COLO668 (cell line): ENCODE measurements around the gene BAHD1.

Experiments
- DNase-seq: peaks from one replicate; lab custom pipeline; 2025; ENCODE audit not compliant: unreplicated experiment; lab: John Stamatoyannopoulos, UW

BAHD1 gene

DNA sequence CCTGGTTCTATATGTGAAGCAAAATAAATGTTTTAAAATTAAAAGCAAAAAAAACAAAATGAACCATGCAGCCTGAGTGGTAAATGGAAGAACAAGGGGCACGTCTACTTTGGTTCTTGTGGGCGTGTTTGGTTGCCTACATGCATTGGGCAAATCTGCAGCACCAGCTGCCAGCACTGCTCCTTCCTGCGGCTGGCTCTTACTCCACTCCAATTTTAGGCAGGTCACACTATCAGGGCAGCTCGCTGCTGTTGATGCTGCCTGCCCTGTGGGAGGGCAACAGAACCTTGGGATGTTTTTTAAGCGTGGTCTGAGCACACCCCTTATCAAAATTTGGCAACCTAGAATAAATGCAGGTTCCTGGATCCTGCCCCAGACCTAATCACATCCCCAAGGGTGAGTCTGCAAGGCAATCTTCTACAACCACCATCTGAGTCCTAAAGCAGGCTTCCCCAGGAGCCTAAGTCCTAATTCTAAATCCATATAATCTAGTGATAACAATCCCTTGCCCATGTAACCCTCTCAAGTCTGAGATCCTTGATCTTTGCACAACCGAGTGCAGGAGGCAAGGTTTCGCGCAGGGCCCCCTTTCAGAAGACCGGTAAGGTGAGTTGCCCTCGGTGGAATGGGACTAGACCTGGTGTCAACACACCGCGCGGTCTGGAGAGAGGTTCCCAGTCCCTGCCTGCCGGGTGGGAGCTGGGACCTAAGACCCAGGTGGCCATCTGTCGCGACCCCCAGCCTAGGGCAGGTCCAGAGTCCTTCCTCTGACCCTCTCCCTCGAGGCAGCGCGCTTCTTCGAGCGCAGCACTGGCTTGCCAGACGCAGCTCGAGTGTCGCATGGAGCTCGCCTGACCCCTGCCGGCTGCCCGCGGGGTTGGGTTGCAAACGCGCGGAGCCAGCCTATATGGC lies 19.3 kb upstream of the BAHD1 start:
- DNase-seq = peak; percentile 70

DNA sequence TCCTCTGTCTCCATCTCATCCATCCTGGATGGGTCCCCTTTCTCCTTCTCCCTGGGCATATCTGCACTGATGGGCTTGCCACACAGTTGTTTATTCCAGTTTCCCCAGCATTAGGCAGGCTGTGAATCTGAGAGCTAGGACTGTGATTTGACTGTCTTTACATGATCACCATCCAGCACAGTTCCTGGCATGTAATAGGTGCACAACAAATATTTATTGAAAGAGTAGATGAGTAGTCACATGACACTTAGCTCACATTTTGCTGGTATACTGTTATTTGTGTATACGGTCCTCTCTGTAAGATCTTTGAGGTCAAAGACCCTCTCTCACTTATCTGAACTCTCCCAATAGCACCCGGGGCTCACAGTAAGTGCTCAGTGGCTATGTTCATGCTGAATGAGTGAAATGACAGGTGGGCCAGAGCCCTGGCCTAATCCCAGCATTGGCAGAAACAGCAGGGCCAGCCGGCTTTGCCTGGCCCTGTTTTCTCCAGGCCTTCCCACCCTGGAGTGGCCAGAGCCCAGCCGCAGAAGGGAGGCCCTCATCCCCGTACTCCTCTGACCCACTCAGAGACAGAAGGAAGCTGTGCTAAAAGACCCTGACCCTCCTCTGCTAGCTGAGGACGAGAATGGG lies 16.2 kb upstream of the BAHD1 start:
- no peak for DNase-seq

DNA sequence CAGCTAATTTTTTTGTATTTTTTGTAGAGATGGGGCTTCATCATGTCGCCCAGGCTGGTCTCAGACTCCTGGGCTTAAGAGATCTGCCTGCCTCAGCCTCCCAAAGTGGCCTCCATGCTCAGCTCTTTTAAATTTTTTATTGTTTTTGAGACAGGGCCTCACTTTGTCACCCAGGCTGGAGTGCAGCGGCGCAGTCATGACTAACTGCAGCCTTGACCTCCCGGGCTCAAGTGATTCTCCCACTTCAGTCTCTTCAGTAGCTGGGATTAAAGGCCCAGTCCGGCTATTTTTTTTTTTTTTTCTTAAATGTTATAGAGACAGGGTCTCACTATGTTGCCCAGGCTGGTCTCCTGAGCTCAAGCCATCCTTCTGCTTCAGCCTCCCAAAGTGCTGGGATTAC lies 15.1 kb upstream of the BAHD1 start:
- no peak for DNase-seq

DNA sequence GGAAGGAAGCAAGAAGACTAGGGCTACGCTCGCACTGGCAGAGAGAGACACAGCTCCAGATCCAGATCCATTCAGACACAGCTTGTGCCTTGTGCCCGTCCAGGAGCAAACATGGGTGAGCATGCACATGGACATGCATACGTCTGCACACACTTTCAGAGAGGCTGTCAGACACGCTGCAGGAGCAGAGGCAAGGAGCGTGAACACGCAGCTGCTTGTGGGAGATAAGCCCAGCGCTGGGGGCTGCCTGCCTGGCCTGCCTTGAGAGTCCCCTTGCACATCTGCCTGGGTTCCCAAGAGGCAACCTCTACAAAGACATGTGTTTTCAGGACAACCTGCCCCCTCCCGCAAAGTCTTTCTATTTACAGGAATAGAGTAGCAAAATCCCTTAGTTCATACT lies 13.6 kb upstream of the BAHD1 start:
- DNase-seq = no peak

DNA sequence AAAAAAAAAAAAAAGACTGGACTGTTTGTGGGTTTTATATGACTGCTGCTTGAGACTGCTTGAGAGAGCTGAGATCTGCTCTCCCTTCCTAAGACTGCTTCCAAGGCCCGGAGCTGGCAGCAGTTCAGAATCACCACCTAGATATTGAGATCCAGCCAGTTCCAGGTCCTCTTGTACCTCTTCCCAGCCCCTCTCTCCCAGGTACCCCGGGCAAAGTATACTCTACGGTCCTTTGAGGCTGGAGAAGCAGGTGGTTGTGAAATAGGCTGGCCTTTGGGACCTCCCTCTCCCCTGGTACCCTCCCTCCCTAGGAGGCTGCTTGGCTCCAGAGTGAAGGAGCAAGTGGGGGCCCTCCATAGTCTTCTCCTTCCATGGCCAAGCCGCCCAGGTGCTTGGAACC lies 12.6 kb upstream of the BAHD1 start:
- DNase-seq = no peak

DNA sequence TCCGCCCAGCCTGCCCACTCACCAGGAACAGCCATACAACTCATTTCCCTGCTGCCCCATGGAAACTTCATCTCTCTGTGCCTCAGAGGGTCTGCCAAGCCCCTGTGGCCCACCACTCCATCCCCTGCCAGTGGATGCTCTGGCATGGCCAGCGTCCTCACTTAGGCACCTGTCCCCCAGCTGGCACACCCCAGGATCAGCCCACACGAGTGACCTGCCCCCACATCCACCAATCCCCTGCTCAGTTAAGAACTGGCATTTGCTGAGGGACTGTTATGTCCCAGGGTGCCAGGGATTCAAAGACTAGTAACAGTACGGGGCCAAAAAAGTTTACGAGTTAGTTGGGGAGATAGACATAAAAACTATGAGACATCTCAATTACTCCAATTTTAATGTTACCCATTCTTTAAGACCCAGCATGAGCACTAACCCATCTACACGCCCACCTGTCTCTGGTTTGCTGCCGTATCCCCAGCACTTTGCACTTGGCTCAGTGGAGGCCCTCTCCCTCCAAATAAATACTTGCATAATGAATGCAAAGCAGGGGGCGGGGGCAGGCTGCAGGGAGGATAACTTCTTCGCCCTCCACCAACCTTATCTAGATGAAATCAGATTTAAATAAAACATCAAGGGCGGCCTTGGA lies 11.6 kb upstream of the BAHD1 start:
- DNase-seq = no peak

DNA sequence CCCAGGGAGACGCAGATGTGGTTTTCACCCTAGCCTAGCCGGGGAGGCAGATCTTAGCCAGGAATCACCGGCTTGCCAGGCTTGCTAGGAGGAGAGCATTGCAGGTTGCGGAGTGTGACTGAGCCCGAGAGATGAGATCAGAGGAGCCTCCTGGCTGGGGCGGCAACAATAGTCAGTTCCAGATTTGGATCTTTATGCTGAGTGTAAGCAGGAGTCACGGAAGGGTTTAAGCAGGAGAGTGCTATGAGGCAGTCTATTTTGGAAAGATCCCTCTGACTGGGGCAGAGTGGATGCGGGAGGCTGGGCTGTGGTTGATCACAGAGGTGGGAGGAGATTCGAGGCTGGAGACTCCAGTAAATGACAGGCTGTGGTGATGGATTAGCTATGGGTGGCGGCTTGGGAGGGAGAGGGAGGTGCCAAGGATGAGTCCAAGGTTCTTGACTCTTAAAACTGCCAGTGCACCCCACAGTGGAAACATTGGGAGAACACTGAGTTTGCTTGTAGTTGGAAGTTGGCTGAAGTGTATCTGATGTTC lies 10.4 kb upstream of the BAHD1 start:
- DNase-seq = no peak

DNA sequence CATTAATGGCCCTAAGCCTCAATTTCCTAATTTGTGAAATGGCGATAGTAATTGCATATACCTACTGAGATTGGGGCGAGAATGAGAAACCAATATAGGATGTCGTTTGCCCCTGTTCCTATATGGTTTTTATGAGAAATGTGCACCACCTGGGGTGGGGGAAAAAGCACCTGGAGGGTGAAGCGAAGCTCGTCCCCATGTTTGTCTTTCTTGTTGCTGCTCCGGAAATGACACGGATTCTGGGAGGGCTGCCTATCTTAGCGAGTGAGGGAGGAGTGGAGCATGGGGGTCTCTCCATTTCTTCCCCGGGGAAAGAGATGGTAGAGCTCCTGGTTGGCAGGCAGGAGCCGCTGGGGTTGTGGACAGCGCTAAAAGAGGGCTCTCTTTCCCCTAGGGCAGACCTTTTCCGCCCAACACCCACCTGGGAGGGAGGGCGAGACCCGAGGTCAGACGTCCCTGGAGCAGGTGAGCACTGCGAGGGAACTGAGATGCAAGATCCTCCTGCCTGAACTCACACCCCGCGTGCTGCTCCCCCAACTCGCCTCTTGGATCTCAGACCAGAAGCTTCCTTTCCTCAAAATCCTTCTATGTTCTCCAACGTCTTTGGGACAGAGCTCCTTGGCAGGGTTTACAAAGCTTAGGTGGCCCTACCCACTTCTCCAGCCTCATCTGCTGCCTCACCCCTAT lies 5.6 kb upstream of the BAHD1 start:
- no peak for DNase-seq

DNA sequence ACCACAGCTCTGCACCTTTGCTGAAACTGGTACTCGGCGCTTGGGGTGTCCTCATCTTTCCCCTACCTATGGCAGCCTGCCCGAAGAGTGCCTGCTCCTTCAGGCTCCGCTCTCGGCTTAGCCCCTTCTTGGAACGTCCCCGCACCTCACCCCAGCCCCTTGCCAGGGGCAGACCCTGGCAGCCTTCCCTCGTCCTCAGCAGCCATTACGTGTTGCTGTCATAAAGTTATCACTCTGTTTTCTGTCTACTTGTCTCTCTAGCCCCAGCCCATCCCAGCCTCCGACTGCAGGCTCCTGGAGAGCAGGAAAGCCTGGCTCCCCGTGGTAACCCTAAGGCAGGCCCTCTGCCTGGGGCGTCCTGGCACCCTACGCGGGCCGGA lies 5.1 kb upstream of the BAHD1 start:
- no peak for DNase-seq

DNA sequence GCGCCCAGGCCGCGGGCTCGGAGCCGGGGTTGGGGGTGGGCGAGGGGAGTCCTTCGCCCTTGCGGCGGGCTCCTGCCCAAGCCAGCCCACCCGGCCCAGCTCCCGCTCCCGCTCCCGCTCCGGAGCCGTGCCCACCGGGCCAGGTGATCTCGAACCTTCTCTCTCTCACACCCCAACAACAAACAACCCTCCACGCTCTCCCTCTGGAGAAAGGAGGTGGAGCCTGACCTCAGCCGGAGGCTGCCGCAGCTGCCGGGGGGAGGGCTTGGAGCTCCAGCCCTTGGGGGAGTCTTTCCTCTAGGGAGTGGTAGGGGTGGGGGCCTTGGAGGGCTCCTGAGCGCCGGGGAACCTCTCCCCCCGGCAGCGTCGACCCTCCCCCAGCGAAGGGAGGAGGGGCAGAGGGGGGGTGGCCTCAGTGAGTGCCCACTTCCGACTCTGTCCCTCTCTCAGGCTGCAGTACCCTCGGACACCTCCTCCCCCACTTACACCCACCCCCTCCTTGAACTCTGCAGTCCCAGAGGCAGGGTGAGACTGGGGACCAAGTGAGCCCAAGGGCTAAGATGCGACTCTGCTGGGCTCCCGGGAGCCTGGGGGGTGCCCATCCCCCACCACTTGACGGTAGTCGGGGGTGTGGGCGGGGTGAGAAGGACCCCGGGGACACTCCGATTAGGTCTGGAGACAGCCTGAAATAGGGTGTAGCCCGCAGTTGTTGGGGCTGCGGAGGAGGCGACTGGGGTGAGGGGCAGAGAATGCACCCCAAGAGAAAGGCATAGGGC lies 4.4 kb upstream of the BAHD1 start:
- peak; percentile 41 for DNase-seq

DNA sequence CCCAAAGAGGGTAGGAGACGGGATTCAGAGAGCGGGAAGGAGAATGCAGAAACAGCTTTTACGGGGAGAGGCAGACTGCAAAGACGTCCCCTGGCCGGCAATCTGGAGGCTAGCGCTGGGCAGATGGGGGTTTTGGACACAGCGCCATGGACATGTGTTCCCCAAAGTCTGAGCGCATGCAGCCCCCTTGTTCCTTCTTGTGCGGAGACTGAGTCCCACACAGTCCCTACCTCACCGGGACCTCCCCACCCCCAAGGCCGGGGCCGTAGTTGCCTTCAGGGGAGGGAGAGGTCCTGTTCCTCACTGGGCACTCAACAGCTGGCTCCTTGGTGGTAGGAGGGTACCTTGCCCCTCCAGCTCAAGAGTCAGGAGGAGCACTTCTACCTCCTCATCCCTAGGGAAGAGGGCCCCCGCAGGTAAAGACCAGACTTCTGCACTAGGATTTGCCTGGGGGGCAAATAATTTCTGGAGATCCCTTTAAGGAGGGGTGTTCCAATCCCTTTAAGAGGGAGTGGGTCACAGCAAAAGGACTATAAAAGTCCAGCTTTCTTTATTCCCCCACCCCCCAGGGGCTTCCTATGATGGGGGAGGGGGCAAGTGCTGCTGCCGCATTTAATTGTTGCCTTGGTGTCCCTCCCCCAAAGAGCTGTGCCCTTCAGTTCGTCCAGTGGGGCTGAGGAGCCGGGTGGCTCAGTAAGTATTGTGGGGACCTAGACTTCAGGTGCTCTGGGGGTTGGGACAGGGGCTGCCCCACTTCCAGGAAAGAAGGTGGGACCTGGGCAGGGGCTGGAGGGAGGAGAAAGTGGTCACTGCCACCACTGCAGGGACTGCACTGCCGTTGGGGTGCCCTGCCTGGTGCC lies 3.6 kb upstream of the BAHD1 start:
- no peak for DNase-seq

DNA sequence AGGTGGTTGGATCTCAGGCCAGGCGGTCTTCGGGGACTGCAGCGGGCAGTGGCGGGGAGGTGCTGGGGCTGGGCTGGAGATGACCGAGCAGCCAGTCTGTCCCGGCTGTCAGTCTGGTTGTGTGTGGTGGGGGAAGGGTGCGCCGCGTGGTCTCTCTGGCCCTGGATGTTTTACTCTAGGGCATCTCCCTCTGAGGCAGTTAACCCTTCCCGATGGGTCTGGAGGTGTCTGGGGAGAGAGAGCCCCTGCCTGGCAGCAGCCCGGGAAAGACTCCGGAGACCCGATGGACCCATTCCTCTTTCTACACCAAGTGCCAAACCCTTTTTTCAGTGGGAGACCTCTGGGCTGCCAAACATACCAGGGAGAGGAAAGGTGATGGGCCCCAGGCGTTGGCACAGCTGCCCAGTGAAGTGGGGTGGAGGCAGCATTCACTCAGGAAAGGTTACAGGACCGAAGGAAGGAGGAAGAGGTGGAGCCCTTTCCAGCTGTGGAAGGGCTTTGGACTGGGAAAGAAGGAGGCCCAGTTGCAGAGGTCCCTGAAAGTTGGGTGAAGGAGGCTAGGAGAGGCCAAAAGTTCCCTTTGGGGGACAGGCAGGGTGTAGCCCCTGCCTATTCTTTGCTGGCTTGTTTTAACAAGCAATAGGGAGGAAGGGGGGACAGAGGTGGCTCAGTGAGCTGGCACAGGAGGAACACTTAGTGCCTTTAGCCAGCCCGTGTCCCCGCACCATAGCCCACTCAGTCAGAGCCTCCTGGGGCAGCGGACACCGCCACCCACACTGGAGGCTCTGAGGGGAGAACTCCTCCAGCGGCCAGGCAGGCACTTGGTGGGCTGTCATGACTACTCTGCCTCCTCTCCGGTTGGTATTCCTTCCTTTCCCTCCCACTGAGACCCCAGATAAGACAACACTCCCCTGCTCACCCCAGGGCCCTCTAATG lies 2.7 kb upstream of the BAHD1 start:
- peak; percentile 36 for DNase-seq

DNA sequence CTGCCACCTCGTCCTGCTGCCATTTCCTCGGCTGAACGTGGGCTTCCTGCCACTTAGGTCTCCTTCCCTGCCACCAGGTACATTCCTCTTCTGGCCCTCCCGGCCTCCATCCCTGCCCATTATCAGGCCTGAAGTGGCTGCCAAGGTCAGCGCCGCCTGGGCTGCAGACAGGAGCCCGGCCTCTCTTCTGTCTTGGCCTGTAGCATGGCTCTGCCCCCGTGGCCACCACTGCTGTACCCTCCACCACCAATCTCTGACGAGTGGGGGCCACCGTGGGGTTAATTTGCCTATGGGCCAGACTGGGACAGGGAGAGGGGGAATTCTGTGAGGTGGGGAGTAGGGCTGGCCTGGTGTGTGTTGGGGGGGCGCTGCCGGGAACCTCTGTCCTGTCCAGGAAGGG lies 2.0 kb upstream of the BAHD1 start:
- DNase-seq = no peak

DNA sequence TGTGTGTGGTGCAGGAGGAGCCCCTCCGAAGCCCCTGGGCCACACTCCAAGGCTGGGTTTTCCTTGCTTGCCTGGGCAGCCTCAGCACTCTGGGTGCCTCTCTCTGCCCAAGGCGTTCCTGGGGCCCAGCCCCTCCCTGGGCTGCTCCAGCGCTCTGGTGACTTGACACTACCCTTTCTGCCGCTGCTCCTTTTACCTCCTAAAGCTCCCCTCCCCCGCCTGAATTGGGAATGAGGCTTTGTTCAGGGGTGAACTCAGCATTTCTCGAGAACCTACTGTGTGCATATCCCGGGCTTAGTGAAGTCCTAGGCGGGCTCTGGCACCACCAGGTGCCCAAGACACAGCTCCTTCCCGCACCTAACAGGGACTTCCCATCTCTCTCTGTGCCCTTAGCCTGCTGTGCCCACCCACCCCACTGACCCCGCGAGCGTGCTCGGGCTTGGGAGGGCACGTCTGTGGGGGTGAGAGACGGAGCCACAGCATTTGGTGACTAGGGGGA lies 1.2 kb upstream of the BAHD1 start:
- DNase-seq = peak; percentile 29

DNA sequence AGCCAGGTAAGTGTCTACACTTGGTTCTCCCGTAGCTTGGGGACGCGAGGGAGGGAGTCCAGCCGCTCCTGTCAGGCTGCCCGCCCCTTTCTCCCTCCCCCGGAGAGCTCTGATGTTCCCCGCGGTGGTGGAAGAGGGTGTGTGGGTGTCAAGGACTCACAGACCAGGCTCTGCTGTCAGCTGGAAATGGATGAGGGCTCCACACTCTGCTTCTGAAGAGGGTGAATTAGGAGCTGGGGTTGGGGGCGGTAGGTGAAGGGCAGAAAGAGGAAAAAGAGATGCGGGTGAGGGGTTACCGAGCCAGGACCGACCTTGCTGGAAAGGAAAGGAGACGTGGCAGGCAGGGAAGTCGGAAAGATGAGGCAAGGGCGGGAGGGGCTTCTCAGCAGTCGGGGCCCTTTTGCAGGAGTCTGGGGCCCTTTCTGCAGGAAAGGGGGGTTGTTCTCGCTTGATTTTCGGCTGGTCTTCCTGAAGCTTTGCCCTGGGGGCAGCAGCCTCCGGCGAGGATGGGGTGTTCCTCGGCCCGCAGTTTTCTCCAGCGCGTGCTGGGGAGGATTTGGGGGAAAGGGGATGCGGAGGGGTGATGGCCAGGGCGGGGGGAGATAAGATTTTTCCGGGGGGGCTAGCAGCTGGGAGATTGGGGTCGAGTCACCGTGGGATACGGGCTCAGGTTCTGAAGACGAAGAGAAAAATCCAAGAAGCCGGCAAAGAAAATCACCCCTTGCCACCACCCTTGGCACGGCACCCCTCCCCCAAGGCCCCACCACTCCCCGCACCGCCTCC lies 602 bp upstream of the BAHD1 start:
- DNase-seq = peak; percentile 53

DNA sequence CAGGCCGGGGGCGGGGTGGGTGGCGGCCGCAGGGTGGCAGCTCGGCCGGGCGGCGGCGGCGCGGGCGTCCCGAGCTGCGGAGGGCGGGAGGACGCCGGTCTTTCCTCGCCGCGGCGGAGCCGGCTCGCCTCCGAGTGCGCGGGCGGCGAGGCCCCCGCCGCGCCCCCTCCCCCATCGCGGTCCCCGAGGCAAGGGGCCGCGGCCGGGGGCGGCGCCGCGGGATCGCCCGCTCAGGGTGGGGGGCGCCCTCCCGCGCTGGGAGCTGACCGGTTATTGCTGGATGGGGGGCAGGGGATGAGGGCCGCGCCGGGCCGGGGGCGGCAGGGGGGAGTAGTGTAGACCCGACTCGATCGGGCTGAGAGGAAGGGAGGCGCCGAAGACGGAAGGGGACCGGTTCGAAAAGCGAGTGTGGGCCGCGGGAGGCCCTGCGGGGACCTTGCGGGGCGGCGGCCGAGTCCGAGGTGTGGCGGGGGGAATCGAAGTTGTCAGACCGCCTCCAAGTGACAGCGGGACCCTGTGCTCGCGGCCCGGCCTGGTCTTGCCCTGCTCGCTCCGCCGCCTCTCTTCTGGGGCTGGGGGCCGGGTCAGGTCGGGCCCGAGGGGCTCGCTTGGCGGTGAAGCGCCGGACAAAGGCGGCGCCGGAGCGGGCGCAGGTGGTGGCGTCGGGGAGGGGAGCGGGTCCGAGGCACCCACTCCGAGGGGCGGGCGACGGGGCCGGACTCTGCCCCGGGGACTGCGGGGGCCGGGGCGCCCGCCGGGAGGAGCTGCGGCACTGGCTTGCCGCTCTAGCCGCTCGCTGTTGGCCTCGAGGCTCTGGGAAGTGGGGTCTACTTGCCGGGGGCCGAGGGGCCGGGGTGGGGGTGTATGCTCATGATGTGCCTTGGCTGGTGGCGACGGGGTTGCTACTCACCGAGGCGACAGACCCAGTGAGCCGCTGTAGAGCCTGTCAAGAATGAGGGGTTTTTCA lies 1.1 kb downstream of the BAHD1 start:
- peak; percentile 60 for DNase-seq
